LNCAP (cell line): ENCODE measurements around the gene PPP1R27.

ENCODE experiments used
- TF ChIP-seq, protein P1 (sequence below): fragments of 450-650 bp; IDR thresholded peaks from 2 replicates; pipeline ENCODE4 v1.5.1; 2017; ENCODE audit warnings: mild to moderate bottlenecking

The PPP1R27 gene

DNA sequence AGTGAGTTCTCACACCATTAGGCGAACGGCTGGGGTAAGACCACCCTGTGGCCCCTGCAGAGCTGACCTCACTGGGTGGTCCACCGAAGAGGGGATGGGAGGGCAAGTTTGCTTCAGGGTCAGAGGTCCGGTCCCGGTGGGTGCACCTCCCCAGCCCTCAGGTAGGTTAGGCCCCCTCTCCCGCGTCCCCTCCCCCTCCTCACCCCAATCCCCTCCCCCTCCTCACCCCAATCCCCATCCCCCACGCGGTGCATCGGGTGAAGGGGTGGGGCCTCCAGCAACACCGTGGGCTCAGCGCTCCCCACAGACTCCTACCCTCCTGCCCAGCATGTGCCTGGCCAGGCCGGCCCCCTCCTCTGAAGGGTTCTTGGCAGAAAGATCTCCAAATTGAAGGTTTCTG, 15.1 kb downstream of the PPP1R27 start:
- TF ChIP-seq, protein P1, sequence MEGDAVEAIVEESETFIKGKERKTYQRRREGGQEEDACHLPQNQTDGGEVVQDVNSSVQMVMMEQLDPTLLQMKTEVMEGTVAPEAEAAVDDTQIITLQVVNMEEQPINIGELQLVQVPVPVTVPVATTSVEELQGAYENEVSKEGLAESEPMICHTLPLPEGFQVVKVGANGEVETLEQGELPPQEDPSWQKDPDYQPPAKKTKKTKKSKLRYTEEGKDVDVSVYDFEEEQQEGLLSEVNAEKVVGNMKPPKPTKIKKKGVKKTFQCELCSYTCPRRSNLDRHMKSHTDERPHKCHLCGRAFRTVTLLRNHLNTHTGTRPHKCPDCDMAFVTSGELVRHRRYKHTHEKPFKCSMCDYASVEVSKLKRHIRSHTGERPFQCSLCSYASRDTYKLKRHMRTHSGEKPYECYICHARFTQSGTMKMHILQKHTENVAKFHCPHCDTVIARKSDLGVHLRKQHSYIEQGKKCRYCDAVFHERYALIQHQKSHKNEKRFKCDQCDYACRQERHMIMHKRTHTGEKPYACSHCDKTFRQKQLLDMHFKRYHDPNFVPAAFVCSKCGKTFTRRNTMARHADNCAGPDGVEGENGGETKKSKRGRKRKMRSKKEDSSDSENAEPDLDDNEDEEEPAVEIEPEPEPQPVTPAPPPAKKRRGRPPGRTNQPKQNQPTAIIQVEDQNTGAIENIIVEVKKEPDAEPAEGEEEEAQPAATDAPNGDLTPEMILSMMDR, result no peak

DNA sequence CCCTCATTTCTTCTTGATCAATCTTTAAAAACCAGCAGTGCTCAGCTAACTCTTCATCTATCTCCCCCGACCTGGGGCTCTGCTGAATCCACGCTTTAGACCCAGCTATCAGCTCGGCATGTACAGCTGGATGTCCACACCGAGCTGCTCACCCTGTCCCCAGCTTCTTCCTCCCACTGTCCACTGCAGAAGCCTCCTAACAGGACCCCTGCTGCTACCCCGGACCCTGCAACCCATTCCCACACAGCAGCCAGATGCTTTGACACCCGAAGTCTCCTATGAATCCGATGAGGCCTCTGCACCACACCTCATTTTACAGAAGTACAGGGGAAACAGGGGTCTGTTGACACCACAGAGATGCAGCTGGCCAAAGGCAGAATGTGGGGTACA, 17.1 kb downstream of the PPP1R27 start:
- TF ChIP-seq, protein P1, result no peak

DNA sequence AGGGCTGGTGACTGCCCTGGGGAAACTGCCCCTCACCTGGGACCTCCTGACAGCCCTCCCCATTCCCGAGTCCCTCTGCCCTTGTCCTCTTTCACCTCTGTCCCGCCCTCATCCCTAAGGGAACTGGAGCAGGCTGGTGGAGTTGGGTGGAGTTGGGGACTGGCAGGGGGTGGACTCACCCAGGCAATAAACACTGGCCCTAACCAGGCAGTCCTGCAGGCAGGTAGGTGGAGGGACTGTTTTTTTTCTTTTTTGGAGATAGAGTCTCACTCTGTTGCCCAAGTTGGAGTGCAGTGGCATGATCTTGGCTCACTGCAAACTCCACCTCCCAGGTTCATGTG, 19.2 kb downstream of the PPP1R27 start:
- TF ChIP-seq, protein P1, result no peak

DNA sequence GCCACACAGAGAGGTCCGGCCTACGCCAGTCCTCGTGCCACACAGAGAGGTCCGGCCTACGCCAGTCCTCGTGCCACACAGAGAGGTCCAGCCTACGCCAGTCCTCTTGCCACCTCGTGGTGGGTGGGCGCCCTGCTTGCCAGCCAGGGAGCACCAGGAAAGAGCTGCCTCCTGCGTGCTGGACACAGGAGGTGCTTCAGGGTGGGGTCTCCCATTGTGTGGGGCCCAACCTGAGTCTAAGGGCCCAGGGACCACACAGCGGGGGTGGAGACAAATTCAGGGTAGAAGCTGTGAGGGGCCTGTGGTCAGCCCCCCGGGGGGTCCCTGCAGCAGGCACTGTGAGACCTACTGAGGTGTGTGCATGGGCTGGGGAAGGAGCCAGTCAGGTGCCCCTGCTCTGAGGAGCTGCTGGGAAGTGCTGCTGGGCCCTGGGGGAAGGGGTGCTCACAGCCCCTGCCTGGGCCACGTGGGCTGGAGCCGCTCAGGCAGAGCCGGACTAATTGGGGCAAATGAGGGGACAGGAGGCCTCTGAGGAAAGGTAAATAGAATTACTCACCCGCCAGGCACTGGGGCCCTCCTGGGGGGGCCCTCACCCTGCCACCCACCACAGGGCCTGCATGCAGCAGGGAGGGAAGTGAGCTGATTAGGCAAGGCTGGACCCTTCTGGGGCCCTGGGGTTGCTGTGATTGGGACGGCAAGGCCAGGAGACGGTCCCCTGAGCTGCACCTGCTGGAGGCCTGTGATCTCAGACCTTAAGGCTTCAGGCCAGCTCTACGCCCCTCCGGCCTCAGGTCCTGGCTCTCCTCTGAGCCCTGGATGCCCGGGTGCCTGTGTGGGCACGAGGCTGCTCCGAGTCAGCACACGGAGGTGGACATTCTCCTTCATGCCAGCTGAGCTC, 19.9 kb downstream of the PPP1R27 start:
- TF ChIP-seq, protein P1, result no peak

DNA sequence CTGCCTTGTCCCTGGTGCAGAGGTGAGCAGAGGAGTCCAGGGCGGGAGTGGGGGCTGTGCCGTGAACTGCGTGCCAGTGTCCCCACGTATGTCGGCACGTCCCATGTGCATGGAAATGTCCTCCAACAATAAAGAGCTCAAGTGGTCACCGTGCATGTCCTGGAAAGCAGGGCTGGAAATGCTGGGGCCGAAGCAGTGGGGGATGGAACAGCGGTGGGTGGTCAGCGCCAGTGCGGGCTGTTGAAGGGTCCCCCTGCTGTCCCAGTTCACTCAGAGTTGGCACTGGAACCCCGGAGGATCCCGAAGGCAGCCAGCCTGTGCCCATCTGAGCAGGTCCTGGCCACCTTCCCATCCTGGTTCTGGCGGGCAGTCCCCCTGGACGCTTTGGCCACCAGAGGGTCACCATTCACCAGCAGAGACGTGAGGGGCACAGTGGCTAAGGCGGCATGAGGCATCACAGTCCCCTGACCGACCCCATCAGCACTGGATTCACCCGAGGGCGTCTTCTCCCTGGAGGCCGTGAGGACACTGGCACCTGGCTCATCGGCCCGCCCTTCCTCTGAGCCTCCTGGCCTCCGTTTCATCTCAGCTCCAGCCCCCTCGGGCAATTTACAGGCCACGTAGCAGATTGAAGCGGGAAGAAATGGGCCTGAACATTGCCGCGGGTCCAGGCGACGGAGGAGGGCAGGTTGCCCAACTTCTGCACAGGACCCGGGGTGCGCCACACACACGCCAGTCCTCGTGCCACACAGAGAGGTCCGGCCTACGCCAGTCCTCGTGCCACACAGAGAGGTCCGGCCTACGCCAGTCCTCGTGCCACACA, 20.8 kb downstream of the PPP1R27 start:
- TF ChIP-seq, protein P1, result no peak

DNA sequence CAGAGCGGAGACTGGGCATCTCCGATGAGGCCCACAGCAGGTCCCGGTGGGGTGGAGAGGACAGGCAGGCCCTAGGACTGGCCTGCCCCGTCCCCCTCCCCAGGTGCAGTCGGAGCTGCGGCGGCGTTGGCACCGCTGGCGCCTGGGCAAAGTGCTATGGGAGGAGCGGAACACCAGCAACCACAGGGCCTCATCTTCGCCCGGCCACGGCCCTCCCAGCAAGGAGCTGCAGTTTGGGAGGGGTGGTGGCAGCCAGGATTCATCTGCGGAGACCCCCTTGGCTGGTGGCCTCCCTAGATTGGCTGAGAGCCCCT, 21.5 kb downstream of the PPP1R27 start:
- TF ChIP-seq, protein P1, result no peak

DNA sequence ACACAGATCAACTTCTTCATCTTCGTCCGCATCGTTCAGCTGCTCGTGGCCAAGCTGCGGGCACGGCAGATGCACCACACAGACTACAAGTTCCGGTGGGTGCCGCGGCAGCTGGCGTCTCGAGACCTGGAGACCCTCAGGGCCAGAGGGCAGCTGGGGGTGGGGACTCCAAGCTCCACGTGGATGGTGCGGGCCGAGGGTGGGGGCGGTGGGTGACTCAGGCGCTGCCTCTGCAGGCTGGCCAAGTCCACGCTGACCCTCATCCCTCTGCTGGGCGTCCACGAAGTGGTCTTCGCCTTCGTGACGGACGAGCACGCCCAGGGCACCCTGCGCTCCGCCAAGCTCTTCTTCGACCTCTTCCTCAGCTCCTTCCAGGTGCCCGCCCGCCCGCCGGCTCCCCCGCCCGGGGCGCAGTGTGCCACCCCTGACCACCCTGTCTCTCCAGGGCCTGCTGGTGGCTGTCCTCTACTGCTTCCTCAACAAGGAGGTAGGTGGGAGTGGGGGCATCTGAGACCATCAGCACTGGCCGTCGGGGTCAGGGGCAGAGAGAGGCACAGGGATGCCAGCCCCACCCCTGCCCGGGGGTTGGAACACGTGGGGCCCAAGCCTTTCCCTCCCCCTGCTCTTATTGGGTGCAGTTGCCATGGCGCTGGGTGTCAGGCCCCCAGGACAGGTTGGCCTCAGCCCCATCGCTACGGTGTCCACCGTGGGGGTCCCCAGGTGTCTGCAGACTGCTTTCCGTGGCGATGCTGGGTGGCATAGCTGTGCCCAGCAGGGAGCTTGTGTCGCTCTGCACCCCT, 22.1 kb downstream of the PPP1R27 start:
- TF ChIP-seq, protein P1, result no peak
